ENCODE measurements around the gene ANAPC7.

DNA sequence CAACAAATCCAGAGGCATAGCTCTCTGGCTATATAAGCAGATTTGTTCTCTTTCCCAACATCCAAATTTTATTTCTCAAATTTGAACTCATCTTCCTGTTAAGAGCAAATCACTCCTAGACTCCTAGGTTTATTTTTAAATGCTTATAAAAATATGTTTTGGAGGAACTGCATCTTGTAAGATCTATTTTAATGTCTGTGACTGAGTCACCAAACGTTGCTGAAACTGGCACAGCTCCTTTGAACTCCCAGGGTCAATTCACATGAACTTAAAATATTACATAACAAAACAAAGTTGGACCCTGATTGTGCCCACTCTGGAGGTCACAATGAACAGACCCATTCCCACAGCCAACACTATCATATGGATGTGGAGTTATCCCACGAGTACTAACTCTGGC, 23.9 kb downstream of the ANAPC7 start:
- TF ChIP-seq, protein P1, sequence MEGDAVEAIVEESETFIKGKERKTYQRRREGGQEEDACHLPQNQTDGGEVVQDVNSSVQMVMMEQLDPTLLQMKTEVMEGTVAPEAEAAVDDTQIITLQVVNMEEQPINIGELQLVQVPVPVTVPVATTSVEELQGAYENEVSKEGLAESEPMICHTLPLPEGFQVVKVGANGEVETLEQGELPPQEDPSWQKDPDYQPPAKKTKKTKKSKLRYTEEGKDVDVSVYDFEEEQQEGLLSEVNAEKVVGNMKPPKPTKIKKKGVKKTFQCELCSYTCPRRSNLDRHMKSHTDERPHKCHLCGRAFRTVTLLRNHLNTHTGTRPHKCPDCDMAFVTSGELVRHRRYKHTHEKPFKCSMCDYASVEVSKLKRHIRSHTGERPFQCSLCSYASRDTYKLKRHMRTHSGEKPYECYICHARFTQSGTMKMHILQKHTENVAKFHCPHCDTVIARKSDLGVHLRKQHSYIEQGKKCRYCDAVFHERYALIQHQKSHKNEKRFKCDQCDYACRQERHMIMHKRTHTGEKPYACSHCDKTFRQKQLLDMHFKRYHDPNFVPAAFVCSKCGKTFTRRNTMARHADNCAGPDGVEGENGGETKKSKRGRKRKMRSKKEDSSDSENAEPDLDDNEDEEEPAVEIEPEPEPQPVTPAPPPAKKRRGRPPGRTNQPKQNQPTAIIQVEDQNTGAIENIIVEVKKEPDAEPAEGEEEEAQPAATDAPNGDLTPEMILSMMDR (IDR thresholded peaks at IDR 0.05), result no peak
- no peak for TF ChIP-seq POLR2A (IDR thresholded peaks at IDR 0.05)
